HG02798 (cell line): Measurements from ENCODE around the gene CD33.

Source experiments
- ATAC-seq: cut with Tn5 transposase; IDR thresholded peaks from one replicate; pipeline ENCODE4 v1.9.1; 2021; ENCODE audit warnings: mild to moderate bottlenecking; ENCODE audit not compliant: unreplicated experiment, poor library complexity

Gene CD33

DNA sequence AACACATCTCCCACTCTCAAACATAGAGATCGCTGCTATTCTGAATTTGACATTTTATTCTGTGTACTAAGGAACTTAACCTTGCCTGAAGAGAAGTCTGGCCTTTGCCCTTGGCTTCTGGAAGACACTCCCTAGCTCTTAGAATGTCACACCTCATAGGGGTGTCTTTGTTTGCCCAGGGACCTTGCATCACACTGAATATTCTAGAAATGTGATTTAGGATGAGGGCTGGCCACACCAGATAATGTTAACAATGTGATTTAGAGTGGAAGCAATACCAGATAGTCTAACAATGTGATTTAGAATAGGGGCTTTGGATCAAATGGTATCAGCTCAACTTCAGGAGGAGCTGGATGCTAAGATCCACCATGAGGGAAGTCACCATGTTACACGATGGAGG is 32.6 kb downstream of the CD33 start:
- ATAC-seq: no peak

DNA sequence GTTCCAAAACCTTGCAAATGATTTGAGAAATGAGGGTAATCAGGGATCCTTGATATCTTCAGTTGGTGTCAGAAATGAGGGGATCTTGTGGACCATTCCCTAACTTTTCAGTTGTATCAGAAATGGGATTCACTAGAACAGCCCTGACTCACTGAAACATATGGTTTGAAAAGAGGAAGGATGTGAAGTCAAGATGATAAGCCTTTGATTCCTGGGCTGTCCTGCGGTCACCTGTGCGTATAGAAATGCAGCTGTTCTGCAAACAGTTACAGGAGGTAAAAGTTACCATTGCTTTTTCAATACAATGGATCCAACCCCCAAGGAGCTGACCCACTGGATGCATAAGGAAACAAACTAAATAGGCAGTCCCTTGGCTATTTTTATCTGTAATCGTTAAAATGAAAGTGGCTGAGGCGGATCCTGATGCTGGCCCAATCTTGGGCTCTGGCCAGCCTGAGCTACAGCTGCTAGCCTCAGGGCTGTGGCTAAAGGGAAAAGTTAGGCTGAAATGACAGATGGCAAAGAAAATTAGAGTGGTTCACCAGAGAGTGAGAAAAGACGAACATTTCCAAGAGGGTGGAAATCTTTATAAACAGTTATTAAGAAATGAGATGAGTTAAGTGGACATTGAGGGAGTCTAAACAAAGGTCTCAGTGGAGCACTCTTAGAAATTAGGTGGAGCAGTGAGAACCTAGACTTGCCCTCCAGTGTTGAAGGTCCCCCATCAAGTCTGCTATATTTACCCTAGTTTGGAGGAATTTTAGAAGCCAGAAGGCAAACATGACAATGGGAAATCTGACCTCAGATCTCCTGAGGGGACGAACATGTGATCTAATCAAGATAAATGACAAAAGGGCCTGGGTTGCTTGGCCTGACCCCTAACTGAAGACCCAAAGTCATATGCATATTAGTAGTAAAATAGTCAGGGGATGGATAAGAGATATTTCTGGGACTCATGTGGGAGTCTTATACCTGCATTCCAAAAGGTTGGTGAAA is 33.6 kb downstream of the CD33 start:
- no peak for ATAC-seq

- no peak for ATAC-seq
Measured at GRCh38 chr19:51259348-51260245, 34.7 kb downstream of the CD33 start.

- ATAC-seq: no peak
Measured at GRCh38 chr19:51263808-51264207, 38.9 kb downstream of the CD33 start.

DNA sequence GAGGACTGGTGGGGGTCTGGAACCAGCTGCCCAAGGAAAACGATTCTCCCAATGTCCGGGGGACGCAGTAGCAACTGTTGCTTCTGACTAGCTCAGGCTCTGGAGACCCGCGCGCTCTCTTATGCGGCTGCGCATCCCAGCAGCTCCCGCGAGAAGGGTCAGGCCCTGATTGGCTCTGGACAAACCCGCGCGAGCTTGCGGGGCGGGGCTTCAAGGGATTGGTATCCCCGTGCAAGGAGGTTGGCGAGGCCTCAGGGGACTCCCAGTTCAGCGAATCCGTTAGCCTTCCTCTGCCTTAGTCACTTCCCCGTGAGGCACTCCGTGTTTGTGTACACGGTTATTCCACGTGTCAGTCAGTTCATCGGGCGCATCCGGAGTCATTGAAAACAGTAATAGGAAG is 46.2 kb downstream of the CD33 start:
- no peak for ATAC-seq

DNA sequence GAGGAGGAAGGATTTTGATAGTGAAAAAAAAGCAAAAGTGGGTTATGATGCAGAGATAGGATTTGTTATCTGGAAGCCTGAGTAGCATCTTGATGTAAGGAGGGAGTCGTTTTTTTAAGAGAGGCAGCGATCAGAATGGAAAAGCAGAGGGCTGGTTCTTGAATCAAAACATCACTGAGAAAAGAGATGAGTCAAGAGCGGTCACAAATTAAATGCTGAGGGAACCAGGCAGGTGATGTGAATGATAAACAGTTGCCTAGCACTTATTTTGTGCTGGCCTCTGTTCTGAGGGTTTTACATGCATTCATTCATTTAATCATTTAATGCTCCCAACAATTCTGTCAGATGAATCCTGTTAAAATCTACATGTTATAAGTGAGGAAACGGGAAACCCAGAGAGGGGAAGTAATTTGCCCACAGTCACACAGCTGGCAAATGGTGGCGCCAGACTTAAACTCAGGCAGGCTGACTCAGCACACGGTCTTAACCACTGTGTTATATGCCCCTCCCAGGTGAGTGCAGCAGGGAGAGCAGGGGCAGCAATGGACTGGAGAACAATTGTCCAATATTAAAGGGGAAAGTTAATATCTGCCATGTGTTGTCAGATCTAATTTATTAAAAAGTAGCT is 47.4 kb downstream of the CD33 start:
- no peak for ATAC-seq

GRCh38 chr19:51274049-51274770 is 49.3 kb downstream of the CD33 start:
- ATAC-seq: no peak

DNA sequence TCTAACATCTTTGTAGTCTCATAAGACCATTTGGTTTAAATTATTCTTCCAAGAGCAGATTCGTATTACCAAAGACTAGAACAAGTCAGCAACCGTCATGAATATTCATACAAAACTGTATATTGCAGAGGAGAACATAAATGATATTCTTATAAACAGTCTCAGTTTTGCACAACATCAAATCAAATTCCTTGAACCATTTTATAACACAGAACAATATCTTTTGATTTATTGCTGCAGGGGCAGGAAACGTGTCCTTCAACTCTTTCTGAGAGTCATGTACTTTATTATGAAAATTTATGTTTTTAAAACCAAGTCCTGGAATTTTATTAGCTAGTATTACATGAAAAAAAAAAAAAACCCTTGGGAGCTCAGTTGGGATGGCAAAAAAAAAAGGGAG is 52.2 kb downstream of the CD33 start:
- ATAC-seq: no peak

GRCh38 chr19:51282335-51282734 is 57.5 kb downstream of the CD33 start:
- no peak for ATAC-seq

DNA sequence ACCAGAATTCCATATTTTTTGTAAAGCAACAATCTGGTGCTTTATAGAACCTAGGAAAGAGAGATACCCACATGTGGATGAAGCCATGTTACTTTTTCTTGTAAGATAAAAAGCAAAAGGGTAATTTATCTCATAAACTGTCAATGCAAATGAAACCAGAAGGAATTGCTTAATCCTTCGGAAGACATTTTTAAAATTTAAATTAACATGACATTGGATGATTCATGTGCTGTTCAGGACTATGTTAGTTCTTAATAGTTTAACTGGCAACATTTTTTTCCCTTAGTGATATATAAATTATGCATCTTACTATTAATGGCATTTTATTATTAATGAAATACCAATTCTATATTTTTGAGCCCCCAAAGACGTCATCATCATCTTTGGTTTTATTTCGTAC is 60.8 kb downstream of the CD33 start:
- ATAC-seq: no peak
